ENCODE measurements around the gene NPHP1. TPM values are rescaled to one million over a fixed set of nuclear protein-coding genes. Genes with fewer than 3 reads are reported as not detected.

NPHP1 gene
- total and polyA plus RNA-seq, 10 donors, result 1.2 to 4.6 (median 2.6) TPM

DNA sequence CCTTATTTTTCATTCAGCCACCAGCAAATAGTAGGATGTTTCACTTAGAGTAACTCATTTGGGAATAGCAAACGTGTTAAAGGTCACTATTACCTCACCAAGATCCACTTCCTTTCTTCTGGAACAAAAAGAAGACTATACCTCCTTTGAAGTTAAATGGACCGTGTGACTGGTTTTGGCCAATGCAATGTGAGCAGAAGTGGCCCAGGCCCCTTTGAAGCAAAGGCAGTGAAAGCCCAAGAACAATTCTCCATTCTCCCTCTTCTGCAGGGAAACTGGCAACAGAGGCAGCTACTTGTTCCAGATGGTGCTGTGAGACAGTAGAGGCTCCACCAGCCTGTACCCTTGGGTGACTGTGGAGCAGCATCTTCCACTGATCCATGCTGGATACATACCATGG, 77.9 kb downstream of the NPHP1 start:
- peaks cover 0 to under 1% (median 0%) of the 10 kb centered on the region in 8 donors for H3K9me3 ChIP-seq
- H3K4me3 ChIP-seq, result no peak overlapping the region
- no peaks in the 10 kb centered on the region for H3K4me1 ChIP-seq
- intact Hi-C loops (cut with DNase I; ENCODE audit: low total_unique reads), result no loop called here
- no peak for TF ChIP-seq POLR2AphosphoS5 (IDR thresholded peaks at IDR 0.05)
- TF ChIP-seq, protein P1, sequence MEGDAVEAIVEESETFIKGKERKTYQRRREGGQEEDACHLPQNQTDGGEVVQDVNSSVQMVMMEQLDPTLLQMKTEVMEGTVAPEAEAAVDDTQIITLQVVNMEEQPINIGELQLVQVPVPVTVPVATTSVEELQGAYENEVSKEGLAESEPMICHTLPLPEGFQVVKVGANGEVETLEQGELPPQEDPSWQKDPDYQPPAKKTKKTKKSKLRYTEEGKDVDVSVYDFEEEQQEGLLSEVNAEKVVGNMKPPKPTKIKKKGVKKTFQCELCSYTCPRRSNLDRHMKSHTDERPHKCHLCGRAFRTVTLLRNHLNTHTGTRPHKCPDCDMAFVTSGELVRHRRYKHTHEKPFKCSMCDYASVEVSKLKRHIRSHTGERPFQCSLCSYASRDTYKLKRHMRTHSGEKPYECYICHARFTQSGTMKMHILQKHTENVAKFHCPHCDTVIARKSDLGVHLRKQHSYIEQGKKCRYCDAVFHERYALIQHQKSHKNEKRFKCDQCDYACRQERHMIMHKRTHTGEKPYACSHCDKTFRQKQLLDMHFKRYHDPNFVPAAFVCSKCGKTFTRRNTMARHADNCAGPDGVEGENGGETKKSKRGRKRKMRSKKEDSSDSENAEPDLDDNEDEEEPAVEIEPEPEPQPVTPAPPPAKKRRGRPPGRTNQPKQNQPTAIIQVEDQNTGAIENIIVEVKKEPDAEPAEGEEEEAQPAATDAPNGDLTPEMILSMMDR (IDR thresholded peaks at IDR 0.05 in 8 of 11, conservative IDR thresholded peaks at IDR 0.05 in 3 of 11), result no peak
- no peak for TF ChIP-seq POLR2A (IDR thresholded peaks at IDR 0.05)
- H3K36me3 ChIP-seq, result no peaks in the 10 kb centered on the region
- WGBS, 5 donors, result 55 to 75% (median 58%) methylated on average over 2 of the region's 2 CpGs
- no peaks in the 10 kb centered on the region for H3K27me3 ChIP-seq (replicated peaks in 1 of 7)
- no peak for DNase-seq
- no peak overlapping the region for H3K27ac ChIP-seq

DNA sequence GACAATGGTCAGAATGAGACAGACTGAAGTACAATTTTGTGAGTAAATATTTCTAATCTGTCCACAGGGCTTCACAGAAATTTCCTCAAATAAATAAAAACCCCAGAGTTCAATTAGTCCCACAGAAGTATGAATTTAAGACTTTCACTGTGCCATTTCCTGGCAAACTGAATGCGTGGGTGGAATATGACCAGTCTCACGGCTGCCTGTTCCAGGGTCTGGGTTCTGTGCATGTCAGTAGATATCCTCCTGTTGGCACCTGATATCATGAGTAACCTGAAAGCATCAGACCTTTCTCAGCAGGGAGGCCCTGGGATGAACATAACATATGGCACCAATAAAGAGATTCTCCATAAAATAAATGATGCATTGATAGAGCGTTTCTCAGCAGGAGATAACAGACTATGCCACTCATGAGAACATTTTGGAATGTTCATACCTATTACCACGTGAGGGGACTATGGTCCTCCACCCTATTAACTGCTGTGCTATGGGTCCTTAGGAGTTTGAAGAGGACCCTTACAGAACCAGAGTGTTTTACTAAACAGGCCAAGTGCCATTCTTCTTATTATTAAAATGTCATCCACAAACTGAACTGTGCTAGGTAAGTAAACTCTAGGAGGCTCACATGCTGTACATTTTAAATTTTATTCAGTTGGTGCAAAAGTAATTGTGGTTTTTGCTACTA, 78.6 kb downstream of the NPHP1 start:
- Histone ChIP-seq H3K27me3 (replicated peaks in 1 of 7) (no peaks in the 10 kb centered on the region), H3K4me3 (no peak overlapping the region), H3K36me3 (no peaks in the 10 kb centered on the region), H3K9me3 (no peaks in the 10 kb centered on the region), H3K4me1 (peaks cover 0 to 3% (median 0%) of the 10 kb centered on the region in 6 donors), H3K27ac (no peak overlapping the region)
- intact Hi-C loops (cut with DNase I; ENCODE audit: low total_unique reads), result no loop called here
- DNase-seq, result no peak
- TF ChIP-seq, protein P1 (IDR thresholded peaks at IDR 0.05 in 8 of 11, conservative IDR thresholded peaks at IDR 0.05 in 3 of 11), result no peak
- no peak for TF ChIP-seq POLR2A (IDR thresholded peaks at IDR 0.05)
- TF ChIP-seq POLR2AphosphoS5 (IDR thresholded peaks at IDR 0.05), result no peak
- whole genome bisulfite sequencing, 5 donors, result 73 to 83% (median 82%) methylated on average over 4 of the region's 4 CpGs

DNA sequence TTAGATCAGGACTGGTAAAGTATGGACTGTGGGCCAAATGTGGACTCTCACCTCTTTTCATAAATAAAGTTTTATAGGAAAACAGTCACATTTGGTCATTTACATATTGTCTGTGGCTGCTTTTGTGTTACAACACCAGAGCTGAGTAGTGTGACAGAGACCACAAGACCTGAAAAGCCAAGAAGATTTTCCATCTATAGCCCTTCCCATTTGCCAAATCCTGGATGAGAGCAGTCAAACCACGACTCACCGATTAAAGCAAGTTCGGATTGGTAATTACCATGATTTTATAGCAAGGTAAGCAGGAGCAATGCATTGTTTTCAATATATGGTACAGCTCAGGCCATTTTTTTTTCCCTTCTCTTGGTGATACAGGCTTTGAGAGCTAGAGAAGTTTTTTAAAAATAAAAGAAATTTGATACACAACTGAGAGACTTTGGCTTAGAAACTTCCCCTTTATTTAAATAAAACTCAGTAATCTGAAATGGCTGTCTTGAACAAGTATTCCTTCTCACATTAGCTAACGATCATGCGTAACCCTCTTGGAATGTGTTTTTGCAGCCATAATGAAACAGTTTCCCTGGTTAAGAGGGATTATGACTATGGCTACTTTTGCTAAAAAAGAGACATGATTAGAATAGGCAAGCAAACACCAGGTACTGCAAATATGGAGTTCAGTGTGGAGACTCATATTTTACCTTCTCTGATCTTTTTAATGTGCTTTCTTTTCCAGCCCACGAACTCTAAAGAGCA, 79.7 kb downstream of the NPHP1 start:
- Histone ChIP-seq H3K4me3 (no peak overlapping the region), H3K4me1 (peaks cover 0 to 12% (median 7%) of the 10 kb centered on the region in 6 donors), H3K27ac (no peak overlapping the region), H3K9me3 (no peaks in the 10 kb centered on the region), H3K27me3 (replicated peaks in 1 of 7) (no peaks in the 10 kb centered on the region), H3K36me3 (no peaks in the 10 kb centered on the region)
- DNase-seq, result no peak
- TF ChIP-seq POLR2A (IDR thresholded peaks at IDR 0.05), result no peak
- TF ChIP-seq, protein P1 (IDR thresholded peaks at IDR 0.05 in 8 of 11, conservative IDR thresholded peaks at IDR 0.05 in 3 of 11), result no peak
- no peak for TF ChIP-seq POLR2AphosphoS5 (IDR thresholded peaks at IDR 0.05)
- WGBS, 5 donors, result 89 to 97% (median 92%) methylated on average over 6 of the region's 6 CpGs
- intact Hi-C loops (cut with DNase I; ENCODE audit: low total_unique reads), result no loop called here
